GM19328 (cell line): ENCODE results near the gene CCL7.
"Not testable (repeated sequence)": the region's sequence is repeated elsewhere in the genome, so short reads cannot be mapped to it uniquely, and the experiment has no call there.

Source experiments
- ATAC-seq: cut with Tn5 transposase; IDR thresholded peaks from one replicate; pipeline ENCODE4 v1.9.1; 2021; ENCODE audit warnings: mild to moderate bottlenecking, moderate library complexity; ENCODE audit not compliant: unreplicated experiment

The CCL7 gene

GRCh38 chr17:34269969-34270368, at the start of gene CCL7:
Gene CCL7 (plus strand): TSS chr17:34270221. CDS start chr17:34270291, 70 bp downstream.
- no peak for ATAC-seq

GRCh38 chr17:34220752-34221395, 49.1 kb upstream of the CCL7 start:
- no peak for ATAC-seq

DNA sequence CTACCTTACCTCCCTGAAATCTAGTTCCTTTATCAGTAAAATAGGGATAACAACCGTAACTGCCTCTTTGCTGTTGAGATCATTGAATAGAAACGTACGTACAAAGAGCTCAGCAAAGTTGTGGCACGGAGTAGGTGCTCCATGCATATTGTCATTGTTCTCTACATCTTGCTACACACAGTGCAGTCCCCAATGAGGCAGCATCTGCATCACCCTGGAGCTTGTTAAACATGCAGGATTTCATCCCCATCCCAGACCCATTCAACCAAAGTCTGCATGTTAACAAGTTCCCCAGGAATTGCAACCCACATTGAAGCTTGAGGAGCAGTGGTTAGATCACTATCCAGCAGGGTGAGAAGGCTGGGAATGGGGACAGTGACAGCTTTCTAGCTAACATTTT, 48.6 kb upstream of the CCL7 start:
- ATAC-seq: no peak

DNA sequence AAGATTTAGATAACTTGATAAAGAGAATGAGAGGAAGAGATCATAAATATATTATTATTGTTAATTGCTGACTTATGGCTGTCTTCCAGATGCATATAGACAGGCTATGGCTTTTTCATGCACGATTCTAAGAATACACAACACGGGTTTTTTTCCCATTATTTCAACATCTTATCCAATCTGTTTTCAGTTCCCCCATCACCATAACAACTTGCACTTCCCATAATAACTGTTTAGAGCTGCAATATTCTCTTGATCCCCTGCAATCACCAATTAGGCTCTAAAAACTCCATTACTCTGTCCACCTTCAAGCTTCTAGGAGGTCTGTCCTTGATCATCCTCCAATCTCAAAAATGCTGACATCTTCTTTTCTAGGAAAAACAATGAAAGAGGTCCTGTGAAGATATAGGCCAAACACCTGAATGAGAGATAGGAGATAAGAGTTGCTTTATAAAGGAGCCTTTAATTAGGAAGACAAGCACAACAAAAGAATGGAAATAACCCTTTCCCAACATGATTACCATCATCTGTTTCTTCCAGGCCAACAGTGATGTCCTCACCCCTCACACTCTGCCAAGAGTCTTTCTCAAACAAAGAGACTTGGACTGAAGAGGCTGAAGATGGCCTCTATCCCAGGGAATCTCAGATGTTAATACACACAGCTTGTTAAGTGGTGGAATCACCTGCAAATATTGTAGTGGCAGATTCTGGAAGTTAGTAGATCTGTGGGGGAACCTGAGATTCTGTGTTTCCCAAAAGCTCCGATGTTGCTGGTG, 47.1 kb upstream of the CCL7 start:
- no peak for ATAC-seq

DNA sequence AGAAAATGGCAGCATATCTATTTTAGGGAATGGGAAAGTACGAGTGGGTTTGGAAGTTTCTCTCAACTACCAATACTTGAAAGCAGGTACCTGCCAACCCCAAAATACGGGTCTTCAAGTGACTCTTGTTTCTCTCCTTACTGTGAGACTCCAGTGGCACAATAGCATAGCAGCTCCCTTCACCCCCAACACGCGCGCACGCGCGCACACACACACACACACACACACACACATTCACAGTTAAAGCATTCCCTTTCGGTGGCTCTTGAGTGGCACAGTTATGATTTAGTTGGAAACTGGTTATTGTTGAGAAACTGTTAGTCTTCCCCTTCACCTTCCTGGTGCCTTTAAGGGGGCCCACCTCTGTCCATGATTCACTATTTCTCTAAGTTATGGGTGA, 45.0 kb upstream of the CCL7 start:
- no peak for ATAC-seq

DNA sequence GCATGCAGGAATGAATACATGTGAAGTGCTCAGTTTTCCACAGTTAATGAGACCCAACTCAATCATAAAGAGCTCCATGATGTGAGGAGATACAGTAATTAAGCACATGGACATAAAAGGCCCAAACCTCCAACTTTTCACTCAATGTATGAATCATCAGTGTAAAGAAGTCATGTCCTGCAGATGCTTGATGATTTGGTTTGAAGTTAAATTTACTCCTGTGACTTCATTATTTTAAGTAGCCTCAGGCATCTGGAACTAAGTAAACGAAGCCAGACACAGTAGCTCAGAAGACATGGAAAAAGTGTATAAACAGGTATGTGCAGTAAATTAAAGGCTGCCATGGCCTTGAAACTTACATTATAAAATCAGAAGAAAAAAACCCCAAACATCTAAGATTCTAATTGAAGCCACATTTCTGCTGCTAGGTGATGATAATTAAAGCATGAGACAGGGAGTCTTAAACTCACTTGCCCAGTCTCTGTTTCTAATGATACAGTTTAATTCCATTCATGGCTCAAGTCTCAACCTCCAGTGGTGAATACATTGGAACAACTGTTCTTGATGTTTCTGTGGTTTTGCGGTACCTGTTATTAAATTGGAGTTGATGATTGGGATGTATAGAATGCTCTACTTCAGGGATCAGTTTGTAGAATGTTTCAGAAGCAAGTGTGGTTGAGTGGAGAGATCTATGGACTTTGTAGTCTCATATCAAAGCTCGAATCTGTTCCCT, 43.8 kb upstream of the CCL7 start:
- no peak for ATAC-seq

DNA sequence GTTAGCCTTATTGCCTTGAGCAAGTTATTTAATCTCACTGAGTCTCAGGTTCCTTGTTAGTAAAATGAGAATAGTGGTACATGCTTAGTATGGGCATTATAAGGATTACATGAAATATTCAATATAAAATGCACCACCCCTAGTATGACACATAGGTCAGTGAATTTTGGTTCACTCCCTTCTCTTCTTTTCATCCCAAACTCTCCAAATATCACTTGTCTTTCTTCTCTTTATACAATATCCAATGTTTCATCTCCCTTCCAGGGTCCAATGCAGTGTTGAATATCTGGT, 43.3 kb upstream of the CCL7 start:
- no peak for ATAC-seq

- not testable (repeated sequence) for ATAC-seq
Observed at GRCh38 chr17:34227293-34227692, 42.7 kb upstream of the CCL7 start.

DNA sequence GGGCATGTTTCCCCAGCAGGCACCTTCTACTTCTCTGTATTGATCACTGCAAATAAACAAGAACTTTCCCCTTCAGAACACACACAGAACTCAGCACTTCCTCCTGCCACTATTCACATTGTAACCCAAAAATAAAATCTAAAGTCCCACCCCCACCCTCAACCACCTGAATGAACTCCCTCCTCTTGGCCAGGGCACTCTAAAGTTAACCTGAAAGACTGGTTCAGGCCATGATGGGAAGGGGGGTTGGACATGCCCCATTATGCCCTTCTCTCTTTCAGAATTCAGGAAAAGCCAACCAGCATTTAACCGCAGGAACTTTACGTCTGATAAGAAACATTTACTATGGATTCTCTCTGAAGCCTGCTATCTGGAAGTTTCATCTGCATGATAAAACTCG, 42.3 kb upstream of the CCL7 start:
- ATAC-seq: no peak

- ATAC-seq: no peak
Observed at GRCh38 chr17:34228781-34229180, 41.2 kb upstream of the CCL7 start.

DNA sequence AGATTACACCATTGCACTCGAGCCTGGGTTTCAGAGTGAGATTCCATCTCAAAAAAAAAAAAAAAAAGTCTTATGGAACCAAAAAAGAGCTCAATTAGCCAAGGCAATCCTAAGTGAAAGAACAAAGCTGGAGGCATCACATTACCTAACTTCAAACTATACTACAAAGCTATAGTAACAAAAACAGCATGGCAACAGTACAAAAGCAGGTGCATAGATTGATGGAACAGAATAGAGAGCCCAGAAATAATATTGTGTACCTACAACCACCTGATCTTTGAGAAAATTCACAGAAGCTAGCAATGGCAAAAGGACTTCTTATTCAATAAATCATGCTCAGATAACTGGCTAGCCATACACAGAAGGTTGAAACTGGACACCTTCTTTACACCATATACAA, 39.7 kb upstream of the CCL7 start:
- no peak for ATAC-seq

- ATAC-seq: no peak
Observed at GRCh38 chr17:34234616-34235015, 35.4 kb upstream of the CCL7 start.

DNA sequence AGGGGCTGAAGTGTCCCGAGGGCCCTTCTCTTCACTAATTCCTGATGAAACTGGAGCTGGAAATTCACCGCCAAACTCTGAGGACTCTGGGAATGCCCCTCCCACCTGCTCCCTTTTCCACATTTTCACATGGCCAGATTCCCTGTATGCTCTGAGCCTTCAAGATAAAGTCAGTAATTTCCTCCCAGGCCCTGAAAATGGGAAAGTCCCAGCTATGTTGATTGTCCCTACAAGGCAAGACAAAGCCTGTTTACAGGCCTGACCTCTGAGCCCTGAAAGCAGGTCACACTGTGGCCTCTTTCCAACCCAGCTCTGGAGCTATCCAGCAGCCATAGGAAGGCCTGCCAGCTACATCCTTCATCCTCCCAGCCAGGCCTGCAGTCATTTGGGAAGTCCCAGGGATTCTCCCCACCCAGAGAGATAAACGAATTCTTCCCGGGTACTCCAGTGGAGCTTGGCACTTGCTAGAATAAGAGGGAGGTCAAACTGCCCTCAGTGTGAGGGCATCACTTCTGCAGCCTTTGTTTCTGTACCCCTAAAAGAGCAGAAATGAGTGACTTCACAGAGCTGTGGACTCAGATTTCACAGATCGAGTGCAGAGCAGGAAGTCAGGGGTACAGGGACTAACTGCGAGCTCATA, 34.5 kb upstream of the CCL7 start:
- ATAC-seq: no peak

GRCh38 chr17:34236281-34236892, 33.6 kb upstream of the CCL7 start:
- no peak for ATAC-seq

- no peak for ATAC-seq
Observed at GRCh38 chr17:34237458-34237857, 32.6 kb upstream of the CCL7 start.

GRCh38 chr17:34241062-34241461, 29.0 kb upstream of the CCL7 start:
- no peak for ATAC-seq

- no peak for ATAC-seq
Observed at GRCh38 chr17:34242587-34243363, 27.2 kb upstream of the CCL7 start.

DNA sequence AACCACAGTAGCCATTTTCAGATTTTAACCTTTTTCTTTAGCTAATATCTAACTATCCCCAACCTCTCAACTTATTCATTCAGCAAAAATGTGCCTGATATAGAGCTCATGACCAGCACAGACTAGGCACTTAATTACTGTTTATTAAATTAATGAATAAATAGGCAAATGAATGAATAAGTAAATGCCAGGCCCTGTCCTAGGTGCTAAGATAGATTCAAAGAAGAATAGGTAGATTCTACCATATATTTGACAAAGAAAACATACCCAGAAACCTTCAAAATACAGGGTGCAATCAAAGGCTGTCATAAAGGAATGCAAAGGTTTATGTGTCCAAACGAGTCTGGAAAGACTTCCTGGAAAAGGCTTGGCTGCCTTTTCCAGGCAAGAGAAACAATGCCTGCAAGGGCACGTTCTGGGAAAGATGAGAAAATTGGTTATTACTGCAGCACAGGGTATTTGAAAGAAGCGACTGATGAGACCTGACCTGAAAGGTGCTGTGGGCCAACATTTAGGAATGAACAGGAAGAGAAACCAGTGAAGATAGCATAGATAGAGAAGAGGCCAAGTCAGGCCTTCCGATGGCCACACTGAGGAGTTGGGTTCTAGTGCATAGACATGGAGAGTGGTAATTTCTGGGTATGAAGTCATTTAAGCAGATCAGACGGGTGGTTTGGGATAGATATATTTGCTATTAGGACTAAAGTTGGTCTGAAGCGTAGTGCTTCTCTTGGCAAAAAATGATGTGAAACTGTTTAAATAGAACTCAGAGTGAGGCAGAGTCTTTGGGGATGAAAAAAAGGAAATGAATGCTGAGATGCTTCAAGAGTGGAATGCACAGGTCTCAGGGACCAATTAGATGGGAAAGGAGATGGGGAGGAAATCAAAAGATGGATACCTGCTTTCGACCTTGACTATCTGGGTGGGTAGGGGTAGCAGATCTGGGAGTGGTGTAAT, 26.4 kb upstream of the CCL7 start:
- ATAC-seq: no peak

DNA sequence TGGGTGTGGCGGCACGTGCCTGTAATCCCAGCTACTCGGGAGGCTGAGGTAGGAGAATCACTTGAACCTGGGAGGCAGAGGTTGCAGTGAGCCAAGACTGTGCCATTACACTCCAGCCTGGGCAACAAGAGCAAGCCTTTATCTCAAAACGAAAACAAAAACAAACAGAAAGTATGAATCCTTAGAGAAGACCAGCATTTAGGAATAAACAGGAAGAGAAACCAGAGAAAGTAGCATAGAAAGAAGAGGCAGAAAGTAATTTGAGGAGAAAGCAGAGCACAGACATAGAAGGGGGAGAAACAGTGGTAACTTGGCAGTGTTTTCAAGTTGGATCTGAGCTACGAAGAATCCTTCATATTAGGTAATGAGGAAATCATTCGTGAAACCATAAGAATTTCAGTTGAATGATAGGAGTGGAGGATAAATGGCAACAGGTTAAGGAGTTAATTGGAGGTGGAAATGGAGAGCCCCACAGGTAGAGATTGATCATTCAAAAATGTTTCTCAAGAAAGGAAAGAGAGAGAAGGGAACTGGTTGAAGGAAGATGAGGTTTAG, 24.6 kb upstream of the CCL7 start:
- ATAC-seq: no peak
